Panc1 (cell line): ENCODE measurements around the gene RIN2. TPM values are rescaled to one million over a fixed set of nuclear protein-coding genes. Genes with fewer than 3 reads are reported as not detected.

ENCODE experiments used
- ATAC-seq: fragments of 200-7000 bp; cut with Tn5 transposase; 2 replicates; pipeline ENCODE4 v1.9.1; 2020; ENCODE audit warnings: mild to moderate bottlenecking, moderate library complexity
- BruUV-seq: library from RNA; stranded (reverse); fragments of 400-500 nt; replicated peaks from 2 replicates; lab custom pipeline; 2021; lab: Mats Ljungman, UMichigan
- CTCF ChIA-PET: fragments of 300-600 bp; sonication (Branson Sonifier 250); formaldehyde crosslinking; loops from one replicate; lab custom pipeline; 2022; ENCODE audit warnings: antibody characterized with exemption; lab: Charles Lee
- POLR2A ChIA-PET: fragments of 300-600 bp; sonication (Branson Sonifier 250); formaldehyde crosslinking; loops from one replicate; lab custom pipeline; 2022; ENCODE audit warnings: antibody characterized with exemption; lab: Charles Lee
- DNase-seq: peaks from one replicate; pipeline ENCODE4 v3.0.0-alpha.2; 2010; ENCODE audit warnings: low read depth, low spot score
- H3K27ac ChIP-seq: 2 replicates; pipeline ENCODE4 v1.5.1; 2011; ENCODE audit warnings: mild to moderate bottlenecking, low read length, inconsistent platforms
- H3K27me3 ChIP-seq: fragments of 200-500 bp; sonication (Bioruptor generic); 2 replicates; pipeline ENCODE4 v1.6.0; 2014; ENCODE audit warnings: low read length, inconsistent platforms; ENCODE audit not compliant: control insufficient read depth, insufficient read depth
- H3K36me3 ChIP-seq: fragments of 200-500 bp; sonication (Bioruptor generic); 2 replicates; pipeline ENCODE4 v1.5.1; 2014; ENCODE audit warnings: inconsistent platforms, mild to moderate bottlenecking, low read length, moderate library complexity; ENCODE audit not compliant: control insufficient read depth, insufficient read depth
- H3K4me1 ChIP-seq: 2 replicates; pipeline ENCODE4 v1.5.1; 2011; ENCODE audit warnings: inconsistent platforms, mild to moderate bottlenecking, low read length, moderate library complexity; ENCODE audit not compliant: control insufficient read depth, insufficient read depth
- H3K4me3 ChIP-seq, 2 experiments: 2 replicates each; pipeline ENCODE4 v1.5.1; 2011 to 2012; ENCODE audit warnings: low read depth in 2 of 2, low read length in 2 of 2, mild to moderate bottlenecking in 2 of 2, inconsistent platforms in 1 of 2, moderate library complexity in 1 of 2
- H3K9me3 ChIP-seq: fragments of 200-500 bp; sonication (Bioruptor generic); 2 replicates; pipeline ENCODE4 v1.5.1; 2014; ENCODE audit warnings: low read depth, mild to moderate bottlenecking, inconsistent platforms, low read length, moderate library complexity; ENCODE audit not compliant: control insufficient read depth, insufficient read depth
- CTCF ChIP-seq: fragments of 450-650 bp; IDR thresholded peaks from 2 replicates; pipeline ENCODE4 v1.5.1; 2017; ENCODE audit warnings: mild to moderate bottlenecking
- REST ChIP-seq, 2 experiments: IDR thresholded peaks; 2 replicates each; pipeline ENCODE4 v1.6.1; 2011 to 2012; ENCODE audit warnings: low read depth in 2 of 2, control low read depth in 1 of 2, low read length in 1 of 2, mild to moderate bottlenecking in 1 of 2, moderate library complexity in 1 of 2; ENCODE audit not compliant: insufficient read depth in 1 of 2
- SIN3A ChIP-seq: IDR thresholded peaks from 2 replicates; pipeline ENCODE4 v1.6.1; 2012; ENCODE audit warnings: low read depth, mild to moderate bottlenecking, low read length, moderate library complexity, borderline replicate concordance; ENCODE audit not compliant: insufficient read depth
- TCF7L2 ChIP-seq: IDR thresholded peaks from 2 replicates; pipeline ENCODE4 v1.6.1; 2011; ENCODE audit warnings: mild to moderate bottlenecking, low read depth, low read length, inconsistent platforms
- in situ Hi-C: cut with HindIII; loops from 2 replicates; pipeline ENCODE4 v1.10.0; 2016; ENCODE audit warnings: low sequenced_read_pairs, low pct_unique_long_range_greater_than_20kb
- intact Hi-C: fragments of 100-400 bp; cut with micrococcal nuclease; formaldehyde crosslinking; loops from one replicate; pipeline ENCODE4 v1.10.0; 2022; ENCODE audit not compliant: unreplicated experiment
- total RNA-seq: library from RNA; stranded (reverse); gene quantifications from one replicate; pipeline ENCODE4 v1.2.1, GENCODE V29; 2021; ENCODE audit not compliant: unreplicated experiment

Gene RIN2
- total RNA-seq, 1 experiment from 2014 or later: 25.0 TPM

DNA sequence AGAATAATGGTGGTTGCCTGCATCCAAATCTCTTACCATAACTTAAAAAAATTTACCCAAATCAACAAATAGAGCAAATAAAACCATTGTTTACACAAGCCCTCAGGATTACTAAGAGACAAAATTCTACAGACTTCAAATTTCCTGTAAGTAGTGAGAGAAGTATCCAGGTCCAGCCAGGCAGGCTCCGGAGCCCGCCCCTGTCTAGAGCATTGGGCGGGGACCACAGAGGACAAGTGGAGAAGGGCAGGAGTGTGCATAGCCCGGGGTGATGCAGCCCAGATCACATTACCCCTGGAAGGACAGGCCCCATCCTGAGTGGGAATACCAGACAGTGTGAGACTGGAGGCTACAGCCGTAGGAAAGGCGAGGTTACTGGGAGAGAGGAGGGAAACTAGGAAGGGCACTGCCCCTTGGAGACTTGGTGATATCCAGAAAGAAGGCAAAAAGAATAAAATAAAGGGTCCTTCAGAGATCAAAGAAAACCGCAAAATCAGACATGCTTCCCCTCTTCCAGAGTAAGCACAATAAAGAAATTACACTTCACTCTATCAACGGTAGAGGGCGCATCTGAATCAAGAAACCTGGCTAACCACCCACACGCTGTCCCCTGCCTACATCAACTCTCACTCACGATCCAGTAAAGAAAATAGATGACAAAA is 26.6 kb downstream of the RIN2 start:
- Histone ChIP-seq H3K27me3 (no peaks in the 10 kb centered on the region), H3K36me3 (no peaks in the 10 kb centered on the region), H3K27ac (peak overlapping the region; percentile 65), H3K4me3 (peak overlapping the region in 1 of 2 experiments; percentile 40; a peak in 2 of 4 replicates), H3K9me3 (peaks cover 6% of the 10 kb centered on the region), H3K4me1 (peaks cover 42% of the 10 kb centered on the region)
- TF ChIP-seq TCF7L2: peak; percentile 98
- peak; percentile 85 for TF ChIP-seq CTCF
- TF ChIP-seq REST (IDR thresholded peaks at IDR 0.05; ENCODE audit: insufficient read depth in 1 of 2, low read depth in 2 of 2, low read length in 1 of 2): no peak
- ChIA-PET CTCF (interaction anchor here (0.7 to 0.8 kb wide), 2 partner anchors 9 to 102 kb away, joined by 3 to 4 read pairs; no protein-coding TSS in a partner anchor), POLR2A (no interaction called here)
- in situ Hi-C loops: no loop called here
- no TSS peak for BruUV-seq
- ATAC-seq (peak; percentile 88), DNase-seq (peak; percentile 74)
- intact Hi-C loops: loop anchor here (1.0 to 5.0 kb wide), 3 partner anchors 92 to 211 kb away; no protein-coding TSS in a partner anchor

DNA sequence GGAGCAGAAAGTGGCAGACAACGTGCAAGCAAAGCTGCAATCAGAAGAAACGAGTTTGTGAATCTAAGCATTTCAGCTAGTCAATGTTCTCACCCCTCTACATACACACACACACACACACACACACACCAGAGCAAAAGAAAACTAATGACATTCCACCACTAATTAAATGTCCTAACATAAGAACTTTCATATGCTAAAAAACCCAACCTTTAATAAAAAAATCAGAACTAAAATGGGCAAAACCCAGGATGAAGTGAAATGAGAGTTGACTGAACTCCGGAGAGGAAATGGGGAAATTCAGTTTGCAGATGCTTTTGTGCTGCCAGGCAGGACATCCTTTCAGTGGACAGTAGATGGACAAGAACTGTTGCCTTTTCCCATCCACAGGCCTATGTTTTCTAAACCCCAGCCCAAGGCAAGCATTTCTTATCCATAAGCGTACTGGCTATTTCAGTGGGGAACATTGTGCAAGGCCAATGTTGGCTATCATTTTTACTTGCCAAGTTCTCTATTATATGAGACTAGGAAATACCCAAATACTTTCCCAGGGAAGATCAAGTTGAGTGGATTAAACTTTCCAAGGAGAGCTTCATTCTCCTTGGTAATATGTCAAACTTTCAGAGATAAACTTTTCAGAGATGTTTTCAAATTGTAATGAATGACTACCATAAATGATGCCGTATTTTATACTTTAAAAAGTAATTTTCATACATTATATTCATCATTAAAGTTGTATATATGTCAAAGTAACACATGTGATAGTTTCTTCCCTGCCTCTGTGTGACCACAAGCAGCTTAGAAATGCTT is 27.3 kb downstream of the RIN2 start:
- ChIA-PET CTCF (interaction anchor here (0.6 to 0.9 kb wide), 3 partner anchors 101 to 228 kb away, joined by 3 to 4 read pairs (median 4); no protein-coding TSS in a partner anchor), POLR2A (interaction anchor here (0.5 kb wide), 1 partner anchor 16 kb away, joined by 3 read pairs; no protein-coding TSS in a partner anchor)
- in situ Hi-C loops (no loop called here), intact Hi-C loops (loop anchor here (1.0 to 2.0 kb wide), 2 partner anchors 101 to 210 kb away; no protein-coding TSS in a partner anchor)
- peaks cover 39% of the 10 kb centered on the region for H3K4me1 ChIP-seq
- H3K36me3 ChIP-seq: no peaks in the 10 kb centered on the region
- peak overlapping the region; percentile 65 for H3K27ac ChIP-seq
- BruUV-seq: no TSS peak
- peaks cover 6% of the 10 kb centered on the region for H3K9me3 ChIP-seq
- ATAC-seq (no peak), DNase-seq (no peak)
- TF ChIP-seq TCF7L2 (peak; percentile 30; the same call in 1 of the 2 replicates), CTCF (peak; percentile 62), SIN3A (no peak)
- H3K4me3 ChIP-seq: no peak overlapping the region
- H3K27me3 ChIP-seq: no peaks in the 10 kb centered on the region
